ENCODE data around the gene M1AP. TPM values are rescaled to one million over a fixed set of nuclear protein-coding genes. Genes with fewer than 3 reads are reported as not detected.
"Not testable (repeated sequence)": the region's sequence is repeated elsewhere in the genome, so short reads cannot be mapped to it uniquely, and the experiment has no call there.

Gene M1AP
- total RNA-seq, 4 donors from 2014 or later: 0.81 TPM; not detected in 3

GRCh38 chr2:74632209-74632938, 15.8 kb downstream of the M1AP start:
- H3K9me3 ChIP-seq: no peaks in the 10 kb centered on the region
- H3K4me3 ChIP-seq: no peak overlapping the region
- 64 to 83% methylated on average over 2 to 3 of the region's 3 CpGs for WGBS, 2 donors (ENCODE audit: low coverage in 1 of 2)
- H3K4me1 ChIP-seq: no peaks in the 10 kb centered on the region
- TF ChIP-seq POLR2AphosphoS5 (IDR thresholded peaks at IDR 0.05): no peak
- no peak for TF ChIP-seq CTCF (IDR thresholded peaks at IDR 0.05)
- TF ChIP-seq EP300 (IDR thresholded peaks at IDR 0.05): no peak
- no peak for TF ChIP-seq POLR2A (IDR thresholded peaks at IDR 0.05)
- ATAC-seq: no peak
- no peak overlapping the region for H3K27ac ChIP-seq
- no peaks in the 10 kb centered on the region for H3K27me3 ChIP-seq
- H3K36me3 ChIP-seq: no peaks in the 10 kb centered on the region

- not testable (repeated sequence) for H3K36me3 ChIP-seq, H3K27me3 ChIP-seq, H3K4me1 ChIP-seq, ATAC-seq, H3K9me3 ChIP-seq, H3K4me3 ChIP-seq, H3K27ac ChIP-seq
- WGBS, 2 donors (ENCODE audit: low coverage in 1 of 2): 82 to 88% methylated on average over 1 to 3 of the region's 3 CpGs
These were observed 17.7 kb downstream of the M1AP start for GRCh38 chr2:74630454-74630853.

GRCh38 chr2:74628538-74629105, 19.5 kb downstream of the M1AP start:
- no peaks in the 10 kb centered on the region for H3K36me3 ChIP-seq
- no peak overlapping the region for H3K4me3 ChIP-seq
- TF ChIP-seq CTCF (IDR thresholded peaks at IDR 0.05) (no peak), EP300 (IDR thresholded peaks at IDR 0.05) (no peak), POLR2A (IDR thresholded peaks at IDR 0.05) (no peak), POLR2AphosphoS5 (IDR thresholded peaks at IDR 0.05) (no peak)
- no peaks in the 10 kb centered on the region for H3K9me3 ChIP-seq
- H3K27me3 ChIP-seq: no peaks in the 10 kb centered on the region
- no peaks in the 10 kb centered on the region for H3K4me1 ChIP-seq
- WGBS, 2 donors (ENCODE audit: low coverage in 1 of 2): 78 to 83% methylated on average over 3 of the region's 3 CpGs
- no peak for ATAC-seq
- H3K27ac ChIP-seq: no peak overlapping the region

- WGBS, 2 donors (ENCODE audit: low coverage in 1 of 2): 61 to 84% methylated on average over 5 of the region's 5 CpGs
- no peak for ATAC-seq
These were observed 22.3 kb downstream of the M1AP start for GRCh38 chr2:74625658-74626425.

GRCh38 chr2:74620671-74621070, 27.5 kb downstream of the M1AP start:
- no peaks in the 10 kb centered on the region for H3K4me1 ChIP-seq
- TF ChIP-seq EP300 (IDR thresholded peaks at IDR 0.05) (no peak), POLR2A (IDR thresholded peaks at IDR 0.05) (no peak), POLR2AphosphoS5 (IDR thresholded peaks at IDR 0.05) (no peak), CTCF (IDR thresholded peaks at IDR 0.05) (no peak)
- H3K4me3 ChIP-seq: no peak overlapping the region
- H3K27me3 ChIP-seq: peaks cover 27% of the 10 kb centered on the region
- no peaks in the 10 kb centered on the region for H3K9me3 ChIP-seq
- WGBS, 2 donors (ENCODE audit: low coverage in 1 of 2): 40 to 73% methylated on average over 2 to 4 of the region's 12 CpGs
- ATAC-seq: no peak
- no peaks in the 10 kb centered on the region for H3K36me3 ChIP-seq
- no peak overlapping the region for H3K27ac ChIP-seq

More at GRCh38 chr2:74625658-74626425, 22.3 kb downstream of the M1AP start:
- Histone ChIP-seq H3K4me1 (no peaks in the 10 kb centered on the region), H3K9me3 (no peaks in the 10 kb centered on the region), H3K4me3 (no peak overlapping the region), H3K36me3 (no peaks in the 10 kb centered on the region), H3K27me3 (no peaks in the 10 kb centered on the region), H3K27ac (no peak overlapping the region)
- no peak for TF ChIP-seq POLR2A (IDR thresholded peaks at IDR 0.05)
